Measurements from ENCODE around the gene RAB44. TPM values are rescaled to one million over a fixed set of nuclear protein-coding genes. Genes with fewer than 3 reads are reported as not detected.

Gene RAB44
- total and polyA plus RNA-seq, 4 donors = 0.29 to 0.66 TPM; not detected in 2

DNA sequence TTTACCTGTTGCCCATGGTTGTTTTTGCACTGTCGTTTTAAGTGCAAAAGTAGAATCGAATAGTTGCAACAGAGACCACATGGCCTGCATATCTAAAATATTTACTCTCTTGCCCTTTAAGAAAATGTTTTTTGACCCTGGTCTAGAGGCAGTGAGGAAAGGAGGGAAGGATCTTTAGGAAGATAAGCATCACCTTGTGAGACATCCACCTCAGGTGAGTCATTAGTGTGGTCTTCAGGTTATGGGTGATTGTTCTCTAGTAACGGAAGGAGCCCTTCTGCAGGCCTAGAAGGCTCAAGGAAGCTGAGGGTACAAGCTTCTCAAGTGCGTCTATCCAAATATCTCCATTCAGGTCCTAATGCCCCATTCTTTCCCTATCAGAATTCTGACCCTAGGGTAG lies 6.6 kb upstream of the RAB44 start:
- no peak for DNase-seq
- peaks cover 0 to 9% of the 10 kb centered on the region in 2 donors for H3K36me3 ChIP-seq (ENCODE audit: control insufficient read depth in 1 of 2, insufficient read depth in 2 of 2, low read length in 1 of 2)
- no peaks in the 10 kb centered on the region for H3K9me3 ChIP-seq (ENCODE audit: control insufficient read depth, low read length)
- no peaks in the 10 kb centered on the region for H3K27me3 ChIP-seq (ENCODE audit: control insufficient read depth in 1 of 2, insufficient read depth in 2 of 2, low read length in 1 of 2)
- H3K4me1 ChIP-seq (ENCODE audit: control insufficient read depth in 1 of 2, insufficient read depth in 2 of 2, low read length in 2 of 2) = no peaks in the 10 kb centered on the region
- 94% methylated on average over 4 of the region's 4 CpGs for WGBS, 2 donors
- no peak overlapping the region for H3K4me3 ChIP-seq (ENCODE audit: low read length in 2 of 2)
- intact Hi-C loops (cut with DNase I) = loop anchor here in 1 of 2 donors (5.0 kb wide), 1 partner anchor 66 kb away; no protein-coding TSS in a partner anchor
- ATAC-seq (ENCODE audit: low FRiP score) = no peak
- H3K27ac ChIP-seq (ENCODE audit: low read depth in 1 of 2, low read length in 2 of 2) = no peak overlapping the region

- WGBS, 2 donors = 95 to 99% methylated on average over 2 of the region's 2 CpGs
- Histone ChIP-seq H3K36me3 (ENCODE audit: control insufficient read depth in 1 of 2, insufficient read depth in 2 of 2, low read length in 1 of 2) (peaks cover 0 to 3% of the 10 kb centered on the region in 2 donors), H3K27me3 (ENCODE audit: control insufficient read depth in 1 of 2, insufficient read depth in 2 of 2, low read length in 1 of 2) (no peaks in the 10 kb centered on the region), H3K27ac (ENCODE audit: low read depth in 1 of 2, low read length in 2 of 2) (no peak overlapping the region), H3K4me1 (ENCODE audit: control insufficient read depth in 1 of 2, insufficient read depth in 2 of 2, low read length in 2 of 2) (no peaks in the 10 kb centered on the region), H3K9me3 (ENCODE audit: control insufficient read depth, low read length) (no peaks in the 10 kb centered on the region), H3K4me3 (ENCODE audit: low read length in 2 of 2) (no peak overlapping the region)
- intact Hi-C loops (cut with DNase I) = loop anchor here in 1 of 2 donors (5.0 kb wide), 1 partner anchor 66 kb away; no protein-coding TSS in a partner anchor
- ATAC-seq (ENCODE audit: low FRiP score) (no peak), DNase-seq (no peak)
Observed at GRCh38 chr6:36691612-36692011, 6.0 kb upstream of the RAB44 start.

GRCh38 chr6:36692220-36692619 lies 5.4 kb upstream of the RAB44 start:
- ATAC-seq (ENCODE audit: low FRiP score) (no peak), DNase-seq (no peak)
- no peaks in the 10 kb centered on the region for H3K27me3 ChIP-seq (ENCODE audit: control insufficient read depth in 1 of 2, insufficient read depth in 2 of 2, low read length in 1 of 2)
- no peak overlapping the region for H3K27ac ChIP-seq (ENCODE audit: low read depth in 1 of 2, low read length in 2 of 2)
- H3K4me3 ChIP-seq (ENCODE audit: low read length in 2 of 2) = no peak overlapping the region
- no peaks in the 10 kb centered on the region for H3K36me3 ChIP-seq (ENCODE audit: control insufficient read depth in 1 of 2, insufficient read depth in 2 of 2, low read length in 1 of 2)
- no peaks in the 10 kb centered on the region for H3K9me3 ChIP-seq (ENCODE audit: control insufficient read depth, low read length)
- H3K4me1 ChIP-seq (ENCODE audit: control insufficient read depth in 1 of 2, insufficient read depth in 2 of 2, low read length in 2 of 2) = no peaks in the 10 kb centered on the region
- WGBS, 2 donors = 92% methylated on average over 3 of the region's 3 CpGs
- intact Hi-C loops (cut with DNase I) = loop anchor here in 1 of 2 donors (5.0 kb wide), 1 partner anchor 65 kb away; no protein-coding TSS in a partner anchor

DNA sequence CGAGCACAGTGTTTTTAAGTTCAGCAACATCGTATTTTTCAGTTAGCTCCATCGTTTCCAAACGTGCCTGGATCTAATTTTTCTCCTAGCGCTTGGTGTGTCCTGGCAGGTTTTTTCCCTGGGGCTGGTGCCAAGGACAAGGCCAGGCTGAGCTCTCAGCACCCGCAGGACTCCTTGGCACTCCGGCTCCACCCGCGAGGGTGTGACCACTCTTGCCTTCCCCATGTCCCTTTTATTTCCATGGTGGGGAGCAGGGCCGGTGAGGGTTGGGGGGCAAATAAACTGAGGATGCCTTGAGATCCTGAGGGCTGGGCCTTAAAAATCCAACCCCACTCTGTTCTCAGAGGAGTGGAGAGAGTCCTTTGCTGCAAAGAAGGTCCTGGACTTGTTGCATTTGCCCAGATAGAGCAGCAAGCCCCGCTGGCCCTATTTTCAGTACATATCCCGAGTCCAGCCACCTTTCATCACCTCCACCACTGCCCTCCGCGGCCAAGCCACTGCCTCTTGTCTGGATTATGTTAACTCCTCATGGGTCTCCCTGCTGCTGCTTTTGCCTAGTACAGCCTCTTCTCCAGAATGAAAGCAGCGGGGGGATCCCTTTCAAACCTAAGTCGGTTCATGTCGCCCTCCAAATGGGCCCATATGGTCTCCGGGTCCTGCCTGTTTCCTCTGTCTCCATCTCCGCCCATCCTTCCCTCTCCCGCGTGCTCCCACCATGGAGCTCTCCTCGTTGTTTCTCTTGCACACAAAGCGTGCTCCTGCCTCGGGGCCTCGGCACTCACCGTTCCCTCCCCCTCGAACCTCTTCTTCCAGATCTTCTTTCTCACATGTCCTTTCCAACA lies 4.5 kb upstream of the RAB44 start:
- intact Hi-C loops (cut with DNase I) = loop anchor here in 1 of 2 donors (5.0 kb wide), 1 partner anchor 64 kb away; no protein-coding TSS in a partner anchor
- Histone ChIP-seq H3K4me1 (ENCODE audit: control insufficient read depth in 1 of 2, insufficient read depth in 2 of 2, low read length in 2 of 2) (no peaks in the 10 kb centered on the region), H3K36me3 (ENCODE audit: control insufficient read depth in 1 of 2, insufficient read depth in 2 of 2, low read length in 1 of 2) (no peaks in the 10 kb centered on the region), H3K27me3 (ENCODE audit: control insufficient read depth in 1 of 2, insufficient read depth in 2 of 2, low read length in 1 of 2) (no peaks in the 10 kb centered on the region), H3K27ac (ENCODE audit: low read depth in 1 of 2, low read length in 2 of 2) (no peak overlapping the region), H3K9me3 (ENCODE audit: control insufficient read depth, low read length) (no peaks in the 10 kb centered on the region), H3K4me3 (ENCODE audit: low read length in 2 of 2) (no peak overlapping the region)
- DNase-seq (no peak), ATAC-seq (ENCODE audit: low FRiP score) (peak; percentile 45)
- WGBS, 2 donors = 43% methylated on average over 27 of the region's 27 CpGs

- no peaks in the 10 kb centered on the region for H3K4me1 ChIP-seq (ENCODE audit: control insufficient read depth in 1 of 2, insufficient read depth in 2 of 2, low read length in 2 of 2)
- H3K36me3 ChIP-seq (ENCODE audit: control insufficient read depth in 1 of 2, insufficient read depth in 2 of 2, low read length in 1 of 2) = no peaks in the 10 kb centered on the region
- no peak for DNase-seq
- ATAC-seq (ENCODE audit: low FRiP score) = no peak
- intact Hi-C loops (cut with DNase I) = loop anchor here in 1 of 2 donors (5.0 kb wide), 1 partner anchor 63 kb away; no protein-coding TSS in a partner anchor
- no peaks in the 10 kb centered on the region for H3K9me3 ChIP-seq (ENCODE audit: control insufficient read depth, low read length)
- no peaks in the 10 kb centered on the region for H3K27me3 ChIP-seq (ENCODE audit: control insufficient read depth in 1 of 2, insufficient read depth in 2 of 2, low read length in 1 of 2)
- 95 to 97% methylated on average over 6 of the region's 6 CpGs for WGBS, 2 donors
- no peak overlapping the region for H3K4me3 ChIP-seq (ENCODE audit: low read length in 2 of 2)
- H3K27ac ChIP-seq (ENCODE audit: low read depth in 1 of 2, low read length in 2 of 2) = no peak overlapping the region
Observed at GRCh38 chr6:36694616-36695015, 3.0 kb upstream of the RAB44 start.

GRCh38 chr6:36695414-36695813 lies 2.2 kb upstream of the RAB44 start:
- H3K27ac ChIP-seq (ENCODE audit: low read depth in 1 of 2, low read length in 2 of 2) = no peak overlapping the region
- no peaks in the 10 kb centered on the region for H3K27me3 ChIP-seq (ENCODE audit: control insufficient read depth in 1 of 2, insufficient read depth in 2 of 2, low read length in 1 of 2)
- DNase-seq = no peak
- 82 to 87% methylated on average over 2 of the region's 2 CpGs for WGBS, 2 donors
- no peak overlapping the region for H3K4me3 ChIP-seq (ENCODE audit: low read length in 2 of 2)
- no peaks in the 10 kb centered on the region for H3K9me3 ChIP-seq (ENCODE audit: control insufficient read depth, low read length)
- no peak for ATAC-seq (ENCODE audit: low FRiP score)
- H3K36me3 ChIP-seq (ENCODE audit: control insufficient read depth in 1 of 2, insufficient read depth in 2 of 2, low read length in 1 of 2) = no peaks in the 10 kb centered on the region
- H3K4me1 ChIP-seq (ENCODE audit: control insufficient read depth in 1 of 2, insufficient read depth in 2 of 2, low read length in 2 of 2) = no peaks in the 10 kb centered on the region
- intact Hi-C loops (cut with DNase I) = no loop called here

- Histone ChIP-seq H3K27me3 (ENCODE audit: control insufficient read depth in 1 of 2, insufficient read depth in 2 of 2, low read length in 1 of 2) (no peaks in the 10 kb centered on the region), H3K9me3 (ENCODE audit: control insufficient read depth, low read length) (no peaks in the 10 kb centered on the region), H3K27ac (ENCODE audit: low read depth in 1 of 2, low read length in 2 of 2) (no peak overlapping the region), H3K36me3 (ENCODE audit: control insufficient read depth in 1 of 2, insufficient read depth in 2 of 2, low read length in 1 of 2) (no peaks in the 10 kb centered on the region), H3K4me3 (ENCODE audit: low read length in 2 of 2) (no peak overlapping the region), H3K4me1 (ENCODE audit: control insufficient read depth in 1 of 2, insufficient read depth in 2 of 2, low read length in 2 of 2) (no peaks in the 10 kb centered on the region)
- 93 to 94% methylated on average over 6 of the region's 6 CpGs for WGBS, 2 donors
- peak in 1 of 2 donors; percentile 14 for DNase-seq
- intact Hi-C loops (cut with DNase I) = no loop called here
- no peak for ATAC-seq (ENCODE audit: low FRiP score)
Observed at GRCh38 chr6:36698196-36698595, 570 bp downstream of the RAB44 start.

- Histone ChIP-seq H3K36me3 (ENCODE audit: control insufficient read depth in 1 of 2, insufficient read depth in 2 of 2, low read length in 1 of 2) (no peaks in the 10 kb centered on the region), H3K9me3 (ENCODE audit: control insufficient read depth, low read length) (no peaks in the 10 kb centered on the region), H3K4me1 (ENCODE audit: control insufficient read depth in 1 of 2, insufficient read depth in 2 of 2, low read length in 2 of 2) (no peaks in the 10 kb centered on the region), H3K4me3 (ENCODE audit: low read length in 2 of 2) (no peak overlapping the region), H3K27me3 (ENCODE audit: control insufficient read depth in 1 of 2, insufficient read depth in 2 of 2, low read length in 1 of 2) (no peaks in the 10 kb centered on the region), H3K27ac (ENCODE audit: low read depth in 1 of 2, low read length in 2 of 2) (no peak overlapping the region)
- DNase-seq (peak; percentile 26 to 57), ATAC-seq (ENCODE audit: low FRiP score) (no peak)
- intact Hi-C loops (cut with DNase I) = no loop called here
- WGBS, 2 donors = 90 to 95% methylated on average over 8 of the region's 8 CpGs
Observed at GRCh38 chr6:36698871-36699271, 1.2 kb downstream of the RAB44 start.

DNA sequence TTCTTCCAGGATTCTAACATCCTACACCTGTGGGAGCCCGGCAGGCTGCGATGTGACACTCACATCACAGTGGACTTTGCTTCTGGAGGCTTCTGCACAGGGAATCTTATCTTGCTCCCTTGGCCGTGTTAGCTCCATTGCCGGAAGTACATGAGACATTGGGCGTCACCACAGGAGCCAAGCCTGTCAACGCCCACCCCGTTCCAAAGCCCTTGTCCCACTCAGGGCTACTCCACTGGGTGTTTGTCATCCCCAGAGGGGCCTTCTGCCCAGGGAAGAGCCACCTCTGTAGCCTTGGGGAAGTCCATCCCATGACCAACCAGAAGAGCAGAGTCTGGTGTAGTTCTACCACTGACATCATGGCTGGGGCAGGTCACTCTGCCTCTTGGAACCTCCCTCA lies 1.7 kb downstream of the RAB44 start:
- Histone ChIP-seq H3K36me3 (ENCODE audit: control insufficient read depth in 1 of 2, insufficient read depth in 2 of 2, low read length in 1 of 2) (no peaks in the 10 kb centered on the region), H3K4me1 (ENCODE audit: control insufficient read depth in 1 of 2, insufficient read depth in 2 of 2, low read length in 2 of 2) (no peaks in the 10 kb centered on the region), H3K27ac (ENCODE audit: low read depth in 1 of 2, low read length in 2 of 2) (no peak overlapping the region), H3K27me3 (ENCODE audit: control insufficient read depth in 1 of 2, insufficient read depth in 2 of 2, low read length in 1 of 2) (no peaks in the 10 kb centered on the region), H3K9me3 (ENCODE audit: control insufficient read depth, low read length) (no peaks in the 10 kb centered on the region), H3K4me3 (ENCODE audit: low read length in 2 of 2) (no peak overlapping the region)
- intact Hi-C loops (cut with DNase I) = no loop called here
- ATAC-seq (ENCODE audit: low FRiP score) (no peak), DNase-seq (peak; percentile 36 to 49)
- WGBS, 2 donors = 82 to 89% methylated on average over 7 of the region's 7 CpGs
